GM18870 (cell line): ENCODE data around the gene WASF3.
A peak's percentile ranks its signal among the peaks of the same experiment; 100 is the strongest.

Experiments
- ATAC-seq: cut with Tn5 transposase; IDR thresholded peaks from one replicate; pipeline ENCODE4 v1.9.1; 2021; ENCODE audit warnings: moderate library complexity; ENCODE audit not compliant: unreplicated experiment

Gene WASF3

DNA sequence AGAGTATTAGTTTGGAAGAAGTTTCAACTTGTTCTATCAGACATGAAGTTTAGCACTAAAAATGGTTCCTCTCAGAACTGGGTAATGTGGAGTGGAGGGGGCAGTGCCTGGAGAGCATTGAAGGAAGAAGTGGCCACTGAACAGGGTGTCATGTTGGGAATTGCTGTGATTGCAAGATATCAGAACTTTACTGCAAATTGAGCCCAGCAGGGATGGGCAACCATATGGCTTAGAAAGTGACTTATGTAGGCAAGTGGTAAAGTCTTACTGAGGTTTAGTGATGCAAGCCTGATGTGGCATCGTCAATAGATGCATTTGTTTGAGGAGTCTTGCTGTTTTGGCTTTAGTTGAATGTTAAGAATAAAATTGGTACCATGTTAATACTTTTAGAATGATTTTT is 31.7 kb downstream of the WASF3 start:
- no peak for ATAC-seq

DNA sequence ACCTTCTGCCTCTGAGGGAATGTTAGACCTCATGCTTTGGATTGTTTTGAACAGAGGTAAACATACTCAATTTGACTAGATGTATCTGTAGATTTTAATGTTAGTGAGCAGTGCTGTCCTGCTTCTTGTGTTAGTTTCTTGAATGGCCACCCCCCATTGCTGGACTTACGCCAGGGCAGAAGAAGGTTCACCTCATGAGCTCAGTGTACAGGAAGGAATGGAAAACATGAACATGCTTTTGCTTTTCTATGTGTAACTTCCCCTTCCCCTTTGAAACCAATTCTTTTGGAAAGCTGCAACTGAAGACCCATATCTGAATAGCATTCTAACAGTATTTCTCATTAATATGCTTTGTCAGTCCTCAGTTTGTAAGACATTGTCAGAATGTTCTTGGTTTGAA is 32.3 kb downstream of the WASF3 start:
- no peak for ATAC-seq

DNA sequence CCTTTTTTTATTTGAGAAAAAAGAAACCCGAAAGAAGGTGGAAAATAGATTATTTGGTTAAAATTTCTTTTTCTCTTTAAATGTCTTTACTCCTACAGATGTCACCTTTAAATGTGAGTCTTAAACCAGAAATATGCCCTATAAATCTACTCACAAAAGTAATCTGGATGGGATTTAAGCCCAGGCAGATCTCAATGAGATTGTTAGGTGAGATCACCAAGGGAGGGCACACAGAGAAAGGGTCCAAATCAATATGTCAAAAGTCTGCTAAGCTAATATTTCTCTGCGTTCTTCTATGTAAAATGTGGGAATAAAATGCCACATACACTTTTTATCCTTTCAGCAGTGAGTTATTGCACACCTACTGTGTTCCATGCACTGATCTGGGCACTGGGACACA is 32.9 kb downstream of the WASF3 start:
- no peak for ATAC-seq

DNA sequence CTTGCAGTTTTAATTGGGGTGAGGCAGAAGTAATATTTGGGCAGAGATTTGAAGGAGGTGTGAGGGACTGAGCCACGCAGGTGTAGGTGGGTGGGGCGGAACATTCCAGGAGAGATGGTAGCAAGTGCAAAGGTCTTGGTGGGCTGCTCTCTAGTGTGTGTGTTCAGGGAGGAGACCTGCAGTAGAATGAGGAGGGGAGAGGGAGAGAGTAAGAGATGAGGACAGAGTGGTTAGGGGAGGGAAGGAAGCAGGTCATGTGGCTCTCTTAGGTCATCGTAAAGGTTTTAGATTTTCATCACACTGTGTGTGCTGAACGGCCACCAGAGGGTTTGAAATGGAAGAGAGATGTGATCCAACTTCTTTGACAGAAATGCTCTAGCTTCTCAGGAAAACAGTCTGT is 33.5 kb downstream of the WASF3 start:
- ATAC-seq: no peak

DNA sequence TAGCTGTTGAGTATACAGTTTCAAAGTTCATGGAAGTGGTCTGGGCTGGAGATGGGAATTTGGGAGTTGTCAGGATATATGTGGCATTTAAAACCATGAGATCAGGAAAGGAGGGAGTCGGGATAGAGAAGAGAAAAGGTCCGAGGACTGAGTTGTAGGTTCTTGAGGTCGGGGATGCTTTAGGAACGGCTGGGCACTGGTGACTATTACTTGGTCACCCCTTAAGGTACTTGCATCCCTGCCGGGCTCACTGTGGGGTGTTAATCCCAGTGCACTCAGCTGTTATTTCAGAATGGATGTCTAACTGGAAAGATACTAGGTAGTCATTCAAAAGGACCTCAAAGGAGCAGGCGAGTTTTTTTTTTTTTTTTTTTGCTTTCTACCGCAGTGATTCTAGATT is 34.2 kb downstream of the WASF3 start:
- no peak for ATAC-seq

DNA sequence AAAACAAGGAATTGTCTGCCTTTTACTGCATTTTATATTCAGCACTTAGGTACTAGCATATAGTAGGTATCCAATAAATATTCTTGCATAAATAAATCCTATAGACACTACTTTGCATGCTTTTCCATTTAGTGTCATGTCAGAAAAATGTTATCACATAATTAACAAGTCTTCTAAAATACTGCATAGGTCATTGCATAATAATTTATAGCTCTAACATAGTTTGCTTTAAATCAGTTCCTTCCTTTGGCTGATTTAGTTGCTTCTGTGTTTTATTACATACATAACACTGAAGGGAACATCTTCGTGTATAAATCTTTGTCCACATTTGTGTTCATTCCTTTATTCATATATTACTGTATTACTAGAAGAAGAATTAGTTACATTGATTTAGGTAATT is 36.2 kb downstream of the WASF3 start:
- ATAC-seq: no peak

DNA sequence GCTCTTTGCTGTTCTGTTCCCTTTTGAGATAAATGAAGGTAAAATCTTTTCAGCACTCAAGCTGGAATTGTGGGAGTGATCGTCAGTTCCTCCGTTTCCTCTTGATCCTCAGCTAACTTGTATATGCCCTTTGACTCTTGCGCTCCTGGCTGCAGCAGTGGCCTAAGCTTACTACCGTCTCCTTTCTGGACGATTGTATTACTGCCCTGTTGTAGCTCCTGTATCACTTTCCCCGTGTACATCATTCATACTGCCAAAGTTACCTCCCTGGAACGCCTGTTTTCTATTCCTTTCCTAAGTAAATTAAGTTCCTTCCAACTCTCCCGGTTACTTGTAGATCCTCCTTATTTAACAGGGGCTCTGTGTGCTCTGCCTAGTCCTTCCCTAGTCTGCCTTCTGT is 36.9 kb downstream of the WASF3 start:
- no peak for ATAC-seq

DNA sequence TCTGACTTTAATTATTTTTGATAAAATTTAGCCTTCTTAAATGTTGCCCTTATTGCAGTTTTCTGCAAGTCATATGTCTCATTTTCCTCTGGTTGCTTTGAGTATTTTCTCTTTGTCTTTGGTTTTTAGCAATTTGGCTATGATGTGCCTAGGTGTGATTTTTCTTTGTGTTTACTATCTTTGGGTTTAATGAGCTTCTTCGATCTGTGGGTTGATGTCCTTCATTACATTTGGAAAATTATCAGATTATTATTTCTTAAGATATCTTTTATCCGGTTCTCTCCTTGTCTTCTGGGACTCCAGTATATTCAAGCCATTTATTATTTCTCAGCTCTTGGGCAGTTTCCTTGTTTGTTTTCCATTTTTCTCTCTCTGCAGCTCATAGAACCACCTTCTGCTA is 39.0 kb downstream of the WASF3 start:
- no peak for ATAC-seq

DNA sequence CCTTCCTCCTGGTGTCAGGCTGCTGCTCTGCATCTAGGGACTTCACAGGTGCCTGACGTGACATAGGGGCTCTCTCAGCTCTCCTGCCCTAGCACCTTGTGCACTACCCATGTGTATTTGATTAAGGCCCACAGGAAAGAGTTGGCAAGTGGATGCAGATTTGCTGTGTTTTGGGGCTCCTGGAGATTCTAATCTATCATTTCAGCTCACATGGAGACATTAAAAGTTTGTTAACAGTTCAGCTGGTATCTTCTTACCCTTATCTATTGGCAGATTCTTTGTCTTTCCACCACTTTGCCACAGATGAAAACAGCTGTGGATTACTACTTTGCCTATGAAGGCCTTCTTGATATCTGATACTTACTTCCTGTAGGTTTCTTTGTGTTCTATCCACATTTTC is 41.9 kb downstream of the WASF3 start:
- ATAC-seq: no peak

DNA sequence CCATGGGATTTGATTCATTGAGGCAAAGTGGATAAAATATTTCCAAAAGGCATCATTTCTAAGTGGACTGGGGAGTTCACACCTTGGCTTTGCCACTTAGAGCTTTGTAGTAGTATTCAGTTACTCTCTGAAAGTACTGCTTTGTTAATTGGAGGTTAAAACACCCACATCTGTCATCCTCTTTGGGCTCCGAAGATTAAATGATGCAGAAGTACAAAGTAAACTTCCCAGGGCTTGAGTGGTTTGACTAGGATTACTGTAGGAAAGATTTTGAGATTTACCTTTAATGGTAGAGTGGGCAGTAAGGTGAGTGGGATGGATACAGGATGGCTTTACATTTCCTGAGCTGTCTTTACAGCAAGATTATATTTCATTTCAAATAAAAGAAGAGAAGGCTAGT is 42.4 kb downstream of the WASF3 start:
- no peak for ATAC-seq

DNA sequence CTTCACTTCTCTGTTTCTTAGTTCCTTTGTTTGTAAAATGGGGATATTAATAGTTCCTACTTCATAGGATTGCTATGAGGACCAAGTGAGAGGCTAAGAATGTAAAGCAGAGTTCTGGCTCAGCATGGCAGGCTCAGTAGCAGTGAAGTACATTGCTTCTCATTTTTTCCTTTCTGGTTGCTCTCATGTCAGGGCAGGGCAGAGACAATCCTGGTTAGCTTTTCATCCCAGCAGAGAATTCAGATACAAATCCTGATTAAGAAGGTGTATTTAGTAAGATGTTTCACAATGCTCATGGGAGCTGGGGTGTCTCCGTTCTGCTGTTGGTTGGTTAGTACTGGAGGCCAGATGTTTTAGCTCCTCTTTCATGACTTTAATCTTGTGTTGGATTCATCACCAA is 42.9 kb downstream of the WASF3 start:
- no peak for ATAC-seq

DNA sequence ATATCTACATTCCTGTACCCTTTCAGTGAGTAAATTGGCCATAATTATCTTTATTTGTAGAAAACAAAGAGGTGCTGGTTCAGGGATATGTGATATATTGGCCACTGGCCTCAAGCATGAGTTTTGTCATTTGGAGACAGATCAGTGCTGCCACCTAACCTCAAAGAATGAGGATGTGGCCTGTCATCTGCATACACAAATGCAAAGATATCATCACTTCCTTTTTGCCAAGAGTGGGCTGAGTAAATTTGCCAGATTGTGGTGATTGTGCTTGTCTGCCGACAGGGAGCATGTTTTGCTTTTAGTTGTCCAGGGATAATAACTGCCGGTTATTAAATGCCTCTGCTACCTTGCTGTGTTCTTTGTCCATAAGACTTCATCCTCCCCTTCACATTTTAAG is 44.2 kb downstream of the WASF3 start:
- ATAC-seq: peak; percentile 64

DNA sequence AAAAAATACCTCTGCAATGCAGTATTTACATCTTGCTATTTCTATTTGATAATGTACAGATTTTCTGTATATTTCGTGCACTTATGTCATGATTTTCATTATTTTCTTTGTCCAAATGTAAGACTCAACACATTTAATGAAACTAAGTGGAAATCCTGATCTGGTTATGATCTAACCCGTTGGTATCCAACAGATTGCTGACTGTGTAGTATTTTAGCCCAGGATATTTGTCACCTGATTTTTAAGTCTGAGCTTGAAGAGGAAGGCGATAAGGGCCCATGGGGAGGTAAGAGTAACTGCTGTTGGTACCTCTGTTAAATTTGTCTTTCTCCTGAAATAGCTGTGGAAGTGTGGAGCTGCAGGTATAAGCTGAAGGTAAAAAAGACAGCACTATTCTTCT is 45.3 kb downstream of the WASF3 start:
- no peak for ATAC-seq

DNA sequence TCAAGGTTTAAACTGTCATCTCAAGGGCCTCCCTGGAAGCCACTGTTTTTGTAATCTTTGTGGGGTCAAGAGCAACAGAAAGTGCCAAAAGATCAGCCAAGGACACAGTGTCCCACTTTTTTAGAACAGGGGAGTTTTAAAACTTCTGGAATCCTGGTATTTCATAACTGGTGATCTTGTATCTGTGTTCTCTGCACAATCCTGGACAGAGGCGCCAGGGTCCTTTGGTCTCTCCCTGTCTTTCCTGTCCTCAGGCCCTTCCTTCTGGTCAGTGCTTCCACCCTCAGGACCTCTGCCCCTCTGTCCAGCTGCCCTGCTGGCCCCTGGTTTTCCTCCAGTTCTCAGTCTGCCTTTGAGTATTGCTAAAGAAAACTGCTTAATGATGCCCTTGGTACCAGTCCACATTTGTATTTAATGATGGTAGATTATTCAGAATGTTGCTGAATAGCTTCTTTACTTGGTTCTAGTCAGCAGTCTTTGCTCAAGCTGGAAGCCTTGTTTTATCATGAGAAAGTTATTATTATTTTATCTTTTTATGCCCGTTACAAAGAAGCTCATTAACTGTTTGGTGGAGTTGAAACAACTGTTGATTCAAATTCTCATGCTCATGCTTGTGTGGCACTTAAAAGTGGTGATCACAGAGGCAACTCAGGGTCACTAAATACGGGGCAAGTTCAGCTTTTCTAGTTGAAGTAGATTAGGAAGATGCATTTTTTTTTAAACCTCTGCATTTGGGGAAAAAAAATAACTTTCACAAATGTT is 47.5 kb downstream of the WASF3 start:
- no peak for ATAC-seq

DNA sequence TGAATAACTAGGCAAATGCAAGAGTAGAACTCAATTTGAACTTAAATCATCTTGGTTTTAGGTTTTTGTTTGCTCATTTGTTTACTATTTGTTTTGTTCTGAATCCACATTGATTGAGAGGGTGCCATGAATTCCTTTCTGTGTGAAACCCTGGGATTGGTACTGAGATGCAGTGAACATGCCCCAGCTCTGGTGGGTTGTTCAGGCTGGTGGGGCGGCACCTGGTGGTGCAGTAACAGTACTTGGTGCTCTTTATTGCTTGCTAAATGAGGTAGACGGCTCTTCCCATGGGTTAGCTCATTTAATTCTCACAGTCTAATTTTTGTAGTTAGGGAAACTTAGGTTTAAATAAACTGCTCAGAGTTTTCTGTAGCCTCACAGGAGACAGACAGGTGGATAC is 48.4 kb downstream of the WASF3 start:
- no peak for ATAC-seq

DNA sequence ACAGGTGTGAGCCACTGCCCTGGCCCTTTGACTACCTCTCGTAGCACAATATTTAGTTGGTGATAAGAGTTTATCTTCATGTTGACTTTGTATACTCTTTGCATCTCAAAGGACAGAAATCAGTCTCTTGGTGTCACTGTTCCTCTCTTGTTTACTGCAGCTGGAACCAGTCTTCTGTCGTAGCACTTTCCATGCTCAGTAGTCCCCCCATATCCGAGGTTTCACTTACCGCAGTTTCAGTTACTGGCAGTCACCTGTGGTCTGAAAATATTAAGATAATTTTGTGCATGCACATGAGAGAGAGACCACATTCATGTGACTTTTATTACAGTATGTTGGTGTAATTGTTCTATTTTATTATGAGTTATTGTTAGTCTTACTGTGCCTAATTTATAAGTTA is 49.1 kb downstream of the WASF3 start:
- ATAC-seq: no peak

DNA sequence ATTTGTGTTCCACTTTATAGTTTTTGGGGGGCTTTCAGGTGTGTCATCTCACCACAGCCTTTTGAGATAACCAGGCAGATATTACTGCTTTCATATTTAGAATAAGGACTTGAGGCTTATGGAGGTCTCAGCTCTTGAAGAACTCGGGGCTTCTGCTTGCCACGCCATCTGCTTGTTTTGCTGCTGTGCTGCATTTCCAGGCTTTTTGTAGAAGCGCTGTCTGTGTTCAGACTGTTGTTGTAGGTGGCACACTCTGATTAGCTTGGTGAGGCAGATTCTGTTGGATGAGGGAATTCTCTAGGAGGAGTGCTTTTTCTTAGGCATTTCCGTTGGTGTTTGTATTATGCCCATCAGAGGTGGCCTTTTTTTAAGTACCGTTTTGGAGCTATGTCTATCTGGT is 57.2 kb downstream of the WASF3 start:
- ATAC-seq: no peak

DNA sequence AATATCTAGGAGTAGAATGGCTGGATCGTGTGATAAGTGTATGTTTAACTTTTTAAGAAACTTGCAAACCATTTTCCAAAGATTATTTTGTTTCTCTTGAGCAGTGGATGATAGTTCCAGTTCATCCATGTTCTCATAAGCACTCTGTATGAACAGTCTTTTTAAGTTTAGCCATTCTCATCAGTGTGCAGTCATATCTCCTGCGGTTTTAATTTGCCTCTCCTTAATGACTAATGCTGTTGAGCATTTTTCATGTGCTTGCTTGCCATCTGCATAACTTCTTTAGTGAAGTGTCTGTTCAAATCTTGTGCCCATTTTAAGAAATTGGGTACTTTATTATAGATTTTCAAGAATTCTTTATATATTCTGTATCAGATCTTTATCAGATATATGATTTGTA is 58.6 kb downstream of the WASF3 start:
- ATAC-seq: no peak

DNA sequence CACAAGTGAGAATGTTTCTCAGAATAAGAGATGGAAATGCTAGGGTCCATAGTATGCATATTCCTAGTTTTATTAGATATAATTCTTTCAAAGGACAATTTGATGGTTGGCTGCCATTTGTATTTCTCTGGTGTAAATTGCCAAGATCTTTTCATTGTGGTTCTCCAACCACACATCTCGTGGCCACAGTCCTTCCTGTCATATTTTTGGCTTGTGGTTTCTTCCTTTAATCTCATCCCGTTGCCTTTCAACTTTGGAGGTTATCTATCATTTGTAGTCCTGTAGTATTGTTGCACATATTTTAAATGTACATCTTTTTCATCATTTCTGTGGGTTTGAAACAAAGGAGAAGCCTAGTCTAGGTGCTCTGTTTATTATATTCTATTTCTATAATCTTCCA is 61.2 kb downstream of the WASF3 start:
- no peak for ATAC-seq

DNA sequence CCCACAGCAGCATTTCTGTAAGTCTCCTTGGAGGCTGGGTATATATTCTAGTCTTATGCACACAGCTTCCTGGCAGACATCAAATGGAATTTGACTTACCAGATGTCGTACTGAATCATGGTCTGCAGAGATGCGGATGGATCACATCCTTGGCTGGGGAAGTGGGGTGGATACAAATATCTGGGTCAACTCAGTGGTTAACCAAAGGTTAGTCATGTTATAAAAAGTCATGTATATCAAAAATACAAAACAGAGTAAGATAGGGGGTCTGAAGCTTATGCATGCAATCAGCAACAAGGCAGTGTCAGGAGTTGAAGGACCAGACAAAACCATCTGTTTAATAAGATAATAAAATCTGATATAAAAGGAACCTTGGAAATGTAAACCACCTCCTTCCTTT is 61.9 kb downstream of the WASF3 start:
- ATAC-seq: no peak

DNA sequence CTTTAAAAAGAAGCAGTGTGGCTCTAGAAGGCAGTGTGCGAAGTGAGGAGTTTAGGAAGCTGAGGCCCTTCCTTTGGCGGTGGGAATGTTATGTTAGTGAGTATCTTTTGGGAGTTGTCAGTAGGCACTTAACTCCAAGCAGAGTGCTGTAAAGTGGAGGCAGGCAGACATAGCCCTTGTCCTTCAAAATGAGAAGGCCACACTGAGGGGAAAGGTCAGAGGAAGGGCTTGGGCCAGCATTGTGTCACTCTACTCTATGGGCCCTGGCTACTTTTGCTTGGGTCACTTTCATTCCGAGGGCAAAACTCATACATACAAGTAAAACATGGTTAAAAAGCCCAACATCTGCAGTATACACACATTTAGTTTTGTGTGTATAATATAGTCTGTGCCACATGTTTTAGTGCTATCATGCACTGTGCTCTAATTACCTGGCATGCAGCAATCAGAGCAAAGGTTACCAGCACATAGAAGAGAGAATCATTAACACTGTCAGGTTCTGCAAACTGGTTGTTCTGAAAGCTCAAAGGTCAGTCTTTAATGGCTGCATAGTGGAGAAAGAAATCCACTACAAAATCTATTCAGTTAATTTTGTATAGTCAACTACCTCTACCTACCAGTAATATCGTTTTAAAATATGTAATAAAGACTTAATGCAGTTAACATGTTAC is 64.4 kb downstream of the WASF3 start:
- ATAC-seq: no peak

DNA sequence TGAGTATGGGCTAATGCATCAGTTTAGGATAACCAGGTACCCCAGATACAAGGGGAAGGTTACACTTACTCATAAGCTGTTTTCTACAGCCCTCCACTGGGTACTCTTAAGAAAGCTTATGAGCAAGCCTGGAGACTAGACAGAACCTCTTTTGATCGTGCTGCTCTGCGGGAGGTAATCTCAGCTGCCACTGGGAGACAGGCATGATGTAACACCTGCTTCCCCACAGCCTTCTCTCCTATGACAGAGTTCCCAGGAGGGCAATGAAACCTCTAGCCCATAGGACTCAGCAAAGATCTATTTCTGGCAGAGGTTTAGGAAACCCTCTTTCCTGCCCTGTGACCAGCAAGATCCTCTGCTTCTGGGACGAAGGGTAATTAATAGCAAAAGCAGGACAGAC is 65.6 kb downstream of the WASF3 start:
- no peak for ATAC-seq

DNA sequence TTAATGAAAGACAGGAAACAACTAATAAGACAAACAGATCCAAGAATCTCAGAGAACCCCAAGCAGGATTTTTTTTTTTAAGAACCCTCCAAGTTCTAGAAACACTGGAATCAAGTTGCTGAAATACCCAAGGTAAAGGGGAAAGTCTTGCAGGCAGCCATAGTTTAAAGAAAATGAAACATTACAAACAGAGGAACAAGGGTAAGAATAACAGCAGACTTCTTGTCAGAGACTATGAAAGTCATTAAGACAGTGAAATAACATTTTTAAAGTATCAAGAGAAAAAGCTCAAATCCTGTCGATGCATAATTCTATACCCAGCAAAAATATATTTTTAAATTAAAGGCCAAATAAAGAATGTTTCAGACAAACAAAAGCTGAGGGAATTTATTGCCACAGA is 67.1 kb downstream of the WASF3 start:
- no peak for ATAC-seq
